ENCODE data around the gene POLR3A. TPM values are rescaled to one million over a fixed set of nuclear protein-coding genes. Genes with fewer than 3 reads are reported as not detected.

POLR3A gene
- total RNA-seq, 1 experiment from 2014 or later: 97.2 TPM

- no peak for ATAC-seq
- Histone ChIP-seq H3K9me3 (ENCODE audit: low read length) (no peaks in the 10 kb centered on the region), H3K27me3 (ENCODE audit: low read length) (no peaks in the 10 kb centered on the region), H3K9ac (ENCODE audit: low read length) (peak overlapping the region; percentile 3; the same call in 1 of the 2 replicates), H3K36me3 (ENCODE audit: low read depth, low read length) (peaks cover 21% of the 10 kb centered on the region), H4K20me1 (ENCODE audit: low read length) (no peaks in the 10 kb centered on the region), H3K4me3 (ENCODE audit: low read length) (no peak overlapping the region), H3F3A (ENCODE audit: low read length, unreplicated experiment) (peaks cover 4% of the 10 kb centered on the region), H3K4me1 (ENCODE audit: insufficient read depth, low read length) (peaks cover 14% of the 10 kb centered on the region), H3K4me2 (ENCODE audit: low read length) (peak overlapping the region; percentile 29), H3K27ac (ENCODE audit: low read length) (peak overlapping the region; percentile 53), H2AFZ (ENCODE audit: low read length) (peak overlapping the region; percentile 6; the same call in 1 of the 2 replicates), H3K79me2 (ENCODE audit: low read length) (no peaks in the 10 kb centered on the region), H3K9me2 (replicated peaks; ENCODE audit: low read length) (no peaks in the 10 kb centered on the region)
- ChIA-PET CTCF (interaction anchor here (0.6 to 1.0 kb wide), 4 partner anchors 12 to 125 kb away, joined by 3 to 4 read pairs (median 4); no protein-coding TSS in a partner anchor), POLR2A (ENCODE audit: unreplicated experiment) (interaction anchor here (0.6 to 0.7 kb wide), 6 partner anchors 12 to 769 kb away, joined by 3 to 5 read pairs (median 4); no protein-coding TSS in a partner anchor)
- DNase-seq: no peak
- intact Hi-C loops (cut with micrococcal nuclease): loop anchor here (1.0 to 2.0 kb wide), 9 partner anchors 12 to 125 kb away; partner anchors contain the start of genes DLG5, POLR3A and RPS24
- no peak for TF ChIP-seq EZH2 (IDR thresholded peaks at IDR 0.05; ENCODE audit: low read length, unreplicated experiment)
- no peak for TF ChIP-seq EZH2phosphoT487 (IDR thresholded peaks at IDR 0.05; ENCODE audit: borderline replicate concordance, low read length)
- no peak for TF ChIP-seq CTCF (conservative IDR thresholded peaks at IDR 0.05; ENCODE audit: low read depth, low read length)
- no TSS peak for BruUV-seq (replicated peaks)
Measured at GRCh38 chr10:77971804-77972144, 57.5 kb downstream of the POLR3A start.

GRCh38 chr10:77970869-77971803 lies 58.2 kb downstream of the POLR3A start:
- BruUV-seq (replicated peaks): TSS peak; percentile 39
- ChIA-PET POLR2A (ENCODE audit: unreplicated experiment) (interaction anchor here (0.6 to 0.7 kb wide), 6 partner anchors 13 to 770 kb away, joined by 3 to 5 read pairs (median 4); no protein-coding TSS in a partner anchor), CTCF (interaction anchor here (0.6 to 1.0 kb wide), 7 partner anchors 12 to 124 kb away, joined by 3 to 10 read pairs (median 4); no protein-coding TSS in a partner anchor)
- H3K9me3 ChIP-seq (ENCODE audit: low read length): no peaks in the 10 kb centered on the region
- H3K4me2 ChIP-seq (ENCODE audit: low read length): peak overlapping the region; percentile 29
- peak overlapping the region; percentile 6 for H2AFZ ChIP-seq (ENCODE audit: low read length)
- H3K9me2 ChIP-seq (replicated peaks; ENCODE audit: low read length): no peaks in the 10 kb centered on the region
- ATAC-seq: peak; percentile 89
- intact Hi-C loops (cut with micrococcal nuclease): loop anchor here (1.0 to 2.0 kb wide), 9 partner anchors 12 to 125 kb away; partner anchors contain the start of genes DLG5, POLR3A and RPS24
- H3K27ac ChIP-seq (ENCODE audit: low read length): peak overlapping the region; percentile 53
- no peaks in the 10 kb centered on the region for H3K27me3 ChIP-seq (ENCODE audit: low read length)
- no peak overlapping the region for H3K4me3 ChIP-seq (ENCODE audit: low read length)
- H3K9ac ChIP-seq (ENCODE audit: low read length): peak overlapping the region; percentile 3; the same call in 1 of the 2 replicates
- TF ChIP-seq EZH2phosphoT487 (IDR thresholded peaks at IDR 0.05; ENCODE audit: borderline replicate concordance, low read length) (no peak), CTCF (conservative IDR thresholded peaks at IDR 0.05; ENCODE audit: low read depth, low read length) (no peak), EZH2 (IDR thresholded peaks at IDR 0.05; ENCODE audit: low read length, unreplicated experiment) (no peak)
- no peaks in the 10 kb centered on the region for H4K20me1 ChIP-seq (ENCODE audit: low read length)
- H3K36me3 ChIP-seq (ENCODE audit: low read depth, low read length): peaks cover 15% of the 10 kb centered on the region; the same call in 1 of the 2 replicates
- H3F3A ChIP-seq (ENCODE audit: low read length, unreplicated experiment): peaks cover 4% of the 10 kb centered on the region
- H3K4me1 ChIP-seq (ENCODE audit: insufficient read depth, low read length): peaks cover 14% of the 10 kb centered on the region
- no peaks in the 10 kb centered on the region for H3K79me2 ChIP-seq (ENCODE audit: low read length)
- DNase-seq: peak; percentile 99

All from PC-3 (cell line).